ENCODE measurements around the gene SLC22A3.

- TF ChIP-seq, protein P1, sequence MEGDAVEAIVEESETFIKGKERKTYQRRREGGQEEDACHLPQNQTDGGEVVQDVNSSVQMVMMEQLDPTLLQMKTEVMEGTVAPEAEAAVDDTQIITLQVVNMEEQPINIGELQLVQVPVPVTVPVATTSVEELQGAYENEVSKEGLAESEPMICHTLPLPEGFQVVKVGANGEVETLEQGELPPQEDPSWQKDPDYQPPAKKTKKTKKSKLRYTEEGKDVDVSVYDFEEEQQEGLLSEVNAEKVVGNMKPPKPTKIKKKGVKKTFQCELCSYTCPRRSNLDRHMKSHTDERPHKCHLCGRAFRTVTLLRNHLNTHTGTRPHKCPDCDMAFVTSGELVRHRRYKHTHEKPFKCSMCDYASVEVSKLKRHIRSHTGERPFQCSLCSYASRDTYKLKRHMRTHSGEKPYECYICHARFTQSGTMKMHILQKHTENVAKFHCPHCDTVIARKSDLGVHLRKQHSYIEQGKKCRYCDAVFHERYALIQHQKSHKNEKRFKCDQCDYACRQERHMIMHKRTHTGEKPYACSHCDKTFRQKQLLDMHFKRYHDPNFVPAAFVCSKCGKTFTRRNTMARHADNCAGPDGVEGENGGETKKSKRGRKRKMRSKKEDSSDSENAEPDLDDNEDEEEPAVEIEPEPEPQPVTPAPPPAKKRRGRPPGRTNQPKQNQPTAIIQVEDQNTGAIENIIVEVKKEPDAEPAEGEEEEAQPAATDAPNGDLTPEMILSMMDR (IDR thresholded peaks at IDR 0.05; ENCODE audit: low read depth, low read length): no peak
- TF ChIP-seq POLR2A (IDR thresholded peaks at IDR 0.05; ENCODE audit: extremely low read depth, insufficient read length): no peak
Measured at GRCh38 chr6:160500639-160501038, 152.5 kb downstream of the SLC22A3 start.

All from NB4 (cell line).